Measurements from ENCODE around the gene CMIP.
"Not testable (repeated sequence)": the region's sequence is repeated elsewhere in the genome, so short reads cannot be mapped to it uniquely, and the experiment has no call there.

CMIP gene

GRCh38 chr16:81716478-81717225, 272.0 kb downstream of the CMIP start:
- DNase-seq (ENCODE audit: low read depth in 2 of 2): no peak

GRCh38 chr16:81717662-81718189, 273.1 kb downstream of the CMIP start:
- DNase-seq (ENCODE audit: low read depth in 2 of 2): no peak

- DNase-seq (ENCODE audit: low read depth in 2 of 2): no peak
Observed at GRCh38 chr16:81718637-81719036, 274.0 kb downstream of the CMIP start.

- DNase-seq (ENCODE audit: low read depth in 2 of 2): no peak
Observed at GRCh38 chr16:81719993-81720392, 275.4 kb downstream of the CMIP start.

GRCh38 chr16:81720973-81721906, 276.6 kb downstream of the CMIP start:
- no peak for DNase-seq (ENCODE audit: low read depth in 2 of 2)

- DNase-seq (ENCODE audit: low read depth in 2 of 2): no peak
Observed at GRCh38 chr16:81723098-81723723, 278.6 kb downstream of the CMIP start.

GRCh38 chr16:81728435-81728834, 283.8 kb downstream of the CMIP start:
- no peak for DNase-seq (ENCODE audit: low read depth in 2 of 2)

- no peak for DNase-seq (ENCODE audit: low read depth in 2 of 2)
Observed at GRCh38 chr16:81729451-81729850, 284.8 kb downstream of the CMIP start.

GRCh38 chr16:81730090-81731051, 285.8 kb downstream of the CMIP start:
- DNase-seq (ENCODE audit: low read depth in 2 of 2): peak in 1 of 2 donors; percentile 34

GRCh38 chr16:81731649-81732048, 287.0 kb downstream of the CMIP start:
- no peak for DNase-seq (ENCODE audit: low read depth in 2 of 2)

- DNase-seq (ENCODE audit: low read depth in 2 of 2): no peak
Observed at GRCh38 chr16:81732699-81733098, 288.1 kb downstream of the CMIP start.

- no peak for DNase-seq (ENCODE audit: low read depth in 2 of 2)
Observed at GRCh38 chr16:81733295-81733694, 288.7 kb downstream of the CMIP start.

GRCh38 chr16:81734632-81735434, 290.2 kb downstream of the CMIP start:
- DNase-seq (ENCODE audit: low read depth in 2 of 2): no peak

- peak; percentile 60 to 70 for DNase-seq (ENCODE audit: low read depth in 2 of 2)
Observed at GRCh38 chr16:81737885-81738536, 293.4 kb downstream of the CMIP start.

- no peak for DNase-seq (ENCODE audit: low read depth in 2 of 2)
Observed at GRCh38 chr16:81738783-81739496, 294.3 kb downstream of the CMIP start.

GRCh38 chr16:81739503-81739902, 294.9 kb downstream of the CMIP start:
- no peak for DNase-seq (ENCODE audit: low read depth in 2 of 2)

GRCh38 chr16:81740169-81740568, 295.6 kb downstream of the CMIP start:
- no peak for DNase-seq (ENCODE audit: low read depth in 2 of 2)

GRCh38 chr16:81741430-81741770, 296.8 kb downstream of the CMIP start:
- not testable (repeated sequence) for DNase-seq (ENCODE audit: low read depth in 2 of 2)

- no peak for DNase-seq (ENCODE audit: low read depth in 2 of 2)
Observed at GRCh38 chr16:81744385-81744784, 299.8 kb downstream of the CMIP start.

Measured in stimulated activated CD4-positive, alpha-beta T cell treated with anti-CD3 and anti-CD28 coated beads, Interleukin-1b, Interleukin-23, amount 100 ng/mL, for 1 hour (primary cell).